Myocyte (in vitro differentiated cells): ENCODE measurements around the gene SMIM28. TPM values are rescaled to one million over a fixed set of nuclear protein-coding genes. Genes with fewer than 3 reads are reported as not detected.

Experiments used
- DNase-seq: peaks from one replicate; pipeline ENCODE4 v3.0.0-alpha.2; 2012; ENCODE audit warnings: low read depth
- total RNA-seq: library from RNA; depleted of rRNA; stranded (reverse); fragments of >200 nt; gene quantifications from 2 replicates; pipeline ENCODE4 v1.2.3, GENCODE V29; 2014

Gene SMIM28
- total RNA-seq, 1 donor from 2014 or later, result not detected

GRCh38 chr6:138372711-138373463 is 4.8 kb upstream of the SMIM28 start:
- no peak for DNase-seq

GRCh38 chr6:138374230-138374629 is 3.5 kb upstream of the SMIM28 start:
- DNase-seq, result no peak

- DNase-seq, result no peak
Measured at GRCh38 chr6:138374815-138375214, 2.9 kb upstream of the SMIM28 start.

- DNase-seq, result no peak
Measured at GRCh38 chr6:138377042-138377441, 663 bp upstream of the SMIM28 start.

GRCh38 chr6:138378463-138378862 is 758 bp downstream of the SMIM28 start:
- DNase-seq, result no peak

GRCh38 chr6:138382498-138383265 is 5.0 kb downstream of the SMIM28 start:
- DNase-seq, result no peak

GRCh38 chr6:138383776-138384175 is 6.1 kb downstream of the SMIM28 start:
- no peak for DNase-seq

GRCh38 chr6:138386897-138387296 is 9.2 kb downstream of the SMIM28 start:
- no peak for DNase-seq

- no peak for DNase-seq
Measured at GRCh38 chr6:138387577-138388368, 10.1 kb downstream of the SMIM28 start.

GRCh38 chr6:138389551-138389950 is 11.8 kb downstream of the SMIM28 start:
- DNase-seq, result no peak

GRCh38 chr6:138393871-138394783 is 16.4 kb downstream of the SMIM28 start:
- DNase-seq, result no peak

- DNase-seq, result no peak
Measured at GRCh38 chr6:138396709-138397108, 19.0 kb downstream of the SMIM28 start.

GRCh38 chr6:138397128-138398122 is 19.7 kb downstream of the SMIM28 start:
- DNase-seq, result peak; percentile 72

- DNase-seq, result peak; percentile 23
Measured at GRCh38 chr6:138400326-138400725, 22.6 kb downstream of the SMIM28 start.

GRCh38 chr6:138401960-138402837 is 24.5 kb downstream of the SMIM28 start:
- no peak for DNase-seq

- DNase-seq, result no peak
Measured at GRCh38 chr6:138402838-138403187, 25.1 kb downstream of the SMIM28 start.

- peak; percentile 57 for DNase-seq
Measured at GRCh38 chr6:138403324-138403800, 25.7 kb downstream of the SMIM28 start.
